Testis (tissue), 3 donors: ENCODE data around the gene SLC17A9. TPM values are rescaled to one million over a fixed set of nuclear protein-coding genes. Genes with fewer than 3 reads are reported as not detected.

ENCODE experiments used
- DNase-seq: peaks from one replicate; pipeline ENCODE4 v3.0.0-alpha.2; 2019
- H3K27ac ChIP-seq, 2 donors: fragments of 200-600 bp; sonication (generic); one replicate each; pipeline ENCODE4 v1.5.1; 2019
- H3K27me3 ChIP-seq: fragments of 200-600 bp; sonication (generic); one replicate; pipeline ENCODE4 v1.5.1; 2019
- H3K36me3 ChIP-seq: fragments of 200-600 bp; sonication (generic); one replicate; pipeline ENCODE4 v1.5.1; 2017; ENCODE audit warnings: low read depth; ENCODE audit errors: missing control alignments
- H3K4me1 ChIP-seq: fragments of 200-600 bp; sonication (generic); one replicate; pipeline ENCODE4 v1.5.1; 2019
- H3K4me3 ChIP-seq, 2 donors: fragments of 200-600 bp; sonication (generic); one replicate each; pipeline ENCODE4 v1.5.1; 2017 to 2019
- H3K9me3 ChIP-seq: fragments of 200-600 bp; sonication (generic); one replicate; pipeline ENCODE4 v1.5.1; 2017
- POLR2A ChIP-seq: fragments of 450-650 bp; IDR thresholded peaks from one replicate; pipeline ENCODE4 v1.6.1; 2017; ENCODE audit warnings: antibody characterized with exemption, mild to moderate bottlenecking, moderate library complexity
- WGBS, 2 donors: methylation state at CpG; one replicate each; pipeline ENCODE4 v1.1.5; 2018; 5-methylcytosine and 5-hydroxymethylcytosine counted together
- intact Hi-C: fragments of 100-400 bp; cut with DNase I; formaldehyde crosslinking; loops from one replicate; pipeline ENCODE4 v1.15.1; 2023; ENCODE audit warnings: low total_unique reads
- polyA plus RNA-seq: library from polyadenylated mRNA; stranded (reverse); fragments of 350-450 nt; fragmentation: Illumina TruSeq; extraction: RNeasy Lipid Tissue Mini Kit (QIAGEN cat#74804); gene quantifications from one replicate; pipeline ENCODE4 v1.2.3, GENCODE V29; 2014; ENCODE audit warnings: low read depth, low replicate concordance; ENCODE audit not compliant: insufficient read depth
- total RNA-seq, 2 donors: library from RNA; depleted of rRNA; stranded (reverse); fragments of >200 nt; gene quantifications; one replicate each; pipeline ENCODE4 v1.2.3, GENCODE V29; 2016
- TF ChIP-seq, protein P1 (sequence below), 3 experiments: fragments of 450-650 bp in 2 of 3; fragments of 200-600 bp in 1 of 3; sonication (generic) in 1 of 3; IDR thresholded peaks; one replicate each; pipeline ENCODE4 v1.5.1; 2016 to 2019; ENCODE audit warnings: antibody characterized with exemption in 3 of 3, mild to moderate bottlenecking in 2 of 3, moderate library complexity in 1 of 3

The SLC17A9 gene
- total and polyA plus RNA-seq, 3 donors from 2014 or later = 2.1 to 3.2 (median 2.9) TPM

DNA sequence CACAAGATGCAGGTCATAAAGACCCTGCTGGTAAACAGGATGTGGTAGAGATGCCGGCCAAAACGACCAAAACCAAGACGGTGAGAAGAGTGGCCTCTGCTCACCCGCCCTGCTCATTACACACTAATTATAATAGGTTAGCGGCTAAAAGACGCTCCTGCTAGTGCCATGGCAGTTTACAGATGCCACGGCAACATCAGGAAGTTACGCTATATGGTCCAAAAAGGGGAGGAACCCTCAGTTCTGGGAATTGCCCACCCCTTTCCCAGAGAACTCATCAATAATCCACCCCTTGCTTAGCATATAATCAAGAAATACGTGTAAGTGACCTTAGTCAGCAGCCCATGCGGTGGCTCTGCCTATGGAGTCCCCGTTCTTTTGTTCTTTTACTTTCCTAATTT, 36.7 kb downstream of the SLC17A9 start:
- Histone ChIP-seq H3K27ac (no peak overlapping the region), H3K4me1 (no peaks in the 10 kb centered on the region), H3K27me3 (no peaks in the 10 kb centered on the region), H3K9me3 (no peaks in the 10 kb centered on the region), H3K4me3 (no peak overlapping the region), H3K36me3 (no peaks in the 10 kb centered on the region)
- DNase-seq = no peak
- TF ChIP-seq POLR2A = no peak
- TF ChIP-seq, protein P1, sequence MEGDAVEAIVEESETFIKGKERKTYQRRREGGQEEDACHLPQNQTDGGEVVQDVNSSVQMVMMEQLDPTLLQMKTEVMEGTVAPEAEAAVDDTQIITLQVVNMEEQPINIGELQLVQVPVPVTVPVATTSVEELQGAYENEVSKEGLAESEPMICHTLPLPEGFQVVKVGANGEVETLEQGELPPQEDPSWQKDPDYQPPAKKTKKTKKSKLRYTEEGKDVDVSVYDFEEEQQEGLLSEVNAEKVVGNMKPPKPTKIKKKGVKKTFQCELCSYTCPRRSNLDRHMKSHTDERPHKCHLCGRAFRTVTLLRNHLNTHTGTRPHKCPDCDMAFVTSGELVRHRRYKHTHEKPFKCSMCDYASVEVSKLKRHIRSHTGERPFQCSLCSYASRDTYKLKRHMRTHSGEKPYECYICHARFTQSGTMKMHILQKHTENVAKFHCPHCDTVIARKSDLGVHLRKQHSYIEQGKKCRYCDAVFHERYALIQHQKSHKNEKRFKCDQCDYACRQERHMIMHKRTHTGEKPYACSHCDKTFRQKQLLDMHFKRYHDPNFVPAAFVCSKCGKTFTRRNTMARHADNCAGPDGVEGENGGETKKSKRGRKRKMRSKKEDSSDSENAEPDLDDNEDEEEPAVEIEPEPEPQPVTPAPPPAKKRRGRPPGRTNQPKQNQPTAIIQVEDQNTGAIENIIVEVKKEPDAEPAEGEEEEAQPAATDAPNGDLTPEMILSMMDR (IDR thresholded peaks at IDR 0.05) = no peak
- WGBS, 2 donors = 56 to 64% methylated on average over 11 of the region's 11 CpGs
- intact Hi-C loops = no loop called here

- no peaks in the 10 kb centered on the region for H3K9me3 ChIP-seq
- no peak overlapping the region for H3K27ac ChIP-seq
- no peaks in the 10 kb centered on the region for H3K27me3 ChIP-seq
- WGBS, 2 donors = 78 to 84% methylated on average over 3 to 22 of the region's 22 CpGs
- no peak for DNase-seq
- TF ChIP-seq, protein P1 (IDR thresholded peaks at IDR 0.05) = no peak
- no peak for TF ChIP-seq POLR2A
- H3K4me1 ChIP-seq = no peaks in the 10 kb centered on the region
- no peaks in the 10 kb centered on the region for H3K36me3 ChIP-seq
- H3K4me3 ChIP-seq = no peak overlapping the region
- intact Hi-C loops = no loop called here
Measured at GRCh38 chr20:62990306-62990825, 37.9 kb downstream of the SLC17A9 start.

DNA sequence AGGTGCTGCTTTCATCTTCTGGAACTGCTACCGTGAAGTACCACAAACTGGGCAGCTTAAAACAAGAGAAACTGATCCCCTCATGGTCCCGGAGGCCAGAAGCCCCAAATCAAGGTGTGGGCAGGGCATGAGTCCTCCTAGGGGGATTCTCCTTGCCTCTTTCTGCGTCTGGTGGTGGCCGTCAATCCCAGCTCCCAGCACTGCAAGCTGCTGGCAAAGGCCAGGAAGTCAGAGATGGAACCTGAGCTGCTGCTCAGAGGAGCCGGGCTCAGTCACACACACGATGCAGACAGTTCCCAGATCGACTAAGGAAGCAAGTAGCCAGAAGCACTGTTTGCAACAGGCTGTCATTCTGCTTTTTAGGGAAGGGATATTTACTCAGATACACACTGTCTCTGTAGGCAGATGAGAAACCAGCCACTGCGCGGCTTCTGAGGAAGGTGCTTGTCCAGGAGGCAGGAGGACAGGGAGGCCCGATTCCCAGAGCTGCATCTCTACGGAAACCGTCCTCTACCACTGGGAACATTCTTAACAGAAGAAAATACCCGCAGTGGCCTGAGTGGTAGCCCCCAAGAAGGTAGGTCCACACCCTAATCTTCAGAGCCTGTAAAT, 38.8 kb downstream of the SLC17A9 start:
- Histone ChIP-seq H3K27ac (no peak overlapping the region), H3K27me3 (no peaks in the 10 kb centered on the region), H3K4me3 (no peak overlapping the region), H3K4me1 (no peaks in the 10 kb centered on the region), H3K9me3 (no peaks in the 10 kb centered on the region), H3K36me3 (no peaks in the 10 kb centered on the region)
- intact Hi-C loops = no loop called here
- no peak for DNase-seq
- TF ChIP-seq, protein P1 (IDR thresholded peaks at IDR 0.05) = no peak
- TF ChIP-seq POLR2A = no peak
- WGBS, 2 donors = 74 to 84% methylated on average over 12 to 13 of the region's 13 CpGs

GRCh38 chr20:62991863-62992262, 39.4 kb downstream of the SLC17A9 start:
- TF ChIP-seq, protein P1 (IDR thresholded peaks at IDR 0.05) = no peak
- no peak for TF ChIP-seq POLR2A
- Histone ChIP-seq H3K4me1 (no peaks in the 10 kb centered on the region), H3K36me3 (no peaks in the 10 kb centered on the region), H3K4me3 (no peak overlapping the region), H3K9me3 (no peaks in the 10 kb centered on the region), H3K27me3 (no peaks in the 10 kb centered on the region), H3K27ac (no peak overlapping the region)
- WGBS, 2 donors = 77 to 87% methylated on average over 6 of the region's 6 CpGs
- intact Hi-C loops = no loop called here
- DNase-seq = no peak
